Osteocyte (in vitro differentiated cells): Measurements from ENCODE around the gene TBPL1. TPM values are rescaled to one million over a fixed set of nuclear protein-coding genes. Genes with fewer than 3 reads are reported as not detected.

ENCODE experiments used
- DNase-seq: peaks from one replicate; pipeline ENCODE4 v3.0.0; 2021; ENCODE audit warnings: mixed read lengths; ENCODE audit not compliant: unreplicated experiment; ENCODE audit errors: extremely low spot score
- H3K27ac Mint-ChIP-seq: one replicate; pipeline ENCODE4 v1.8.0; 2021; ENCODE audit warnings: mild to moderate bottlenecking, mixed read lengths; ENCODE audit not compliant: unreplicated experiment
- H3K27me3 Mint-ChIP-seq: one replicate; pipeline ENCODE4 v1.8.0; 2021; ENCODE audit warnings: mixed read lengths; ENCODE audit not compliant: unreplicated experiment
- H3K36me3 Mint-ChIP-seq: one replicate; pipeline ENCODE4 v1.8.0; 2021; ENCODE audit warnings: mixed read lengths; ENCODE audit not compliant: unreplicated experiment
- H3K4me1 Mint-ChIP-seq: one replicate; pipeline ENCODE4 v1.8.0; 2021; ENCODE audit warnings: mixed read lengths; ENCODE audit not compliant: unreplicated experiment
- H3K4me3 Mint-ChIP-seq: one replicate; pipeline ENCODE4 v1.8.0; 2021; ENCODE audit warnings: mild to moderate bottlenecking, moderate library complexity, mixed read lengths; ENCODE audit not compliant: unreplicated experiment
- H3K9me3 Mint-ChIP-seq: one replicate; pipeline ENCODE4 v1.8.0; 2021; ENCODE audit warnings: mixed read lengths; ENCODE audit not compliant: unreplicated experiment
- CTCF ChIP-seq: fragments of 200-600 bp; sonication (generic); IDR thresholded peaks from 2 replicates; pipeline ENCODE4 v1.5.0; 2021; ENCODE audit warnings: antibody characterized with exemption, mild to moderate bottlenecking, moderate library complexity
- total RNA-seq: library from RNA; stranded (reverse); gene quantifications from 2 replicates; pipeline ENCODE4 v1.2.1, GENCODE V29; 2021

Gene TBPL1
- total RNA-seq, 1 donor from 2014 or later = 35.0 TPM

GRCh38 chr6:133969285-133969920 lies 16.4 kb downstream of the TBPL1 start:
- H3K4me1 Mint-ChIP-seq = peaks cover 69% of the 10 kb centered on the region
- H3K9me3 Mint-ChIP-seq = no peaks in the 10 kb centered on the region
- TF ChIP-seq CTCF = no peak
- H3K36me3 Mint-ChIP-seq = peaks cover 2% of the 10 kb centered on the region
- no peak overlapping the region for H3K4me3 Mint-ChIP-seq
- H3K27ac Mint-ChIP-seq = no peak overlapping the region
- DNase-seq = no peak
- H3K27me3 Mint-ChIP-seq = no peaks in the 10 kb centered on the region

GRCh38 chr6:133969921-133970295 lies 16.9 kb downstream of the TBPL1 start:
- Mint-ChIP-seq H3K9me3 (no peaks in the 10 kb centered on the region), H3K4me1 (peaks cover 65% of the 10 kb centered on the region), H3K27me3 (no peaks in the 10 kb centered on the region), H3K36me3 (peaks cover 2% of the 10 kb centered on the region), H3K27ac (peak overlapping the region; percentile 2), H3K4me3 (no peak overlapping the region)
- TF ChIP-seq CTCF = no peak
- DNase-seq = no peak

GRCh38 chr6:133971861-133972260 lies 18.8 kb downstream of the TBPL1 start:
- Mint-ChIP-seq H3K27me3 (no peaks in the 10 kb centered on the region), H3K4me1 (peaks cover 61% of the 10 kb centered on the region), H3K36me3 (peaks cover 2% of the 10 kb centered on the region), H3K4me3 (no peak overlapping the region), H3K9me3 (no peaks in the 10 kb centered on the region), H3K27ac (peak overlapping the region; percentile 23)
- DNase-seq = no peak
- TF ChIP-seq CTCF = no peak

- no peaks in the 10 kb centered on the region for H3K9me3 Mint-ChIP-seq
- H3K36me3 Mint-ChIP-seq = peaks cover 2% of the 10 kb centered on the region
- TF ChIP-seq CTCF = no peak
- H3K27me3 Mint-ChIP-seq = no peaks in the 10 kb centered on the region
- H3K4me1 Mint-ChIP-seq = peaks cover 62% of the 10 kb centered on the region
- no peak overlapping the region for H3K4me3 Mint-ChIP-seq
- no peak overlapping the region for H3K27ac Mint-ChIP-seq
- no peak for DNase-seq
Measured at GRCh38 chr6:133972388-133972787, 19.4 kb downstream of the TBPL1 start.

- Mint-ChIP-seq H3K4me3 (no peak overlapping the region), H3K36me3 (peaks cover 2% of the 10 kb centered on the region), H3K27ac (peak overlapping the region; percentile 50), H3K27me3 (no peaks in the 10 kb centered on the region), H3K4me1 (peaks cover 65% of the 10 kb centered on the region), H3K9me3 (no peaks in the 10 kb centered on the region)
- no peak for DNase-seq
- peak; percentile 78 for TF ChIP-seq CTCF
Measured at GRCh38 chr6:133973109-133973971, 20.3 kb downstream of the TBPL1 start.
